Psoas muscle (tissue), 8 donors: ENCODE measurements around the gene RICTOR. TPM values are rescaled to one million over a fixed set of nuclear protein-coding genes. Genes with fewer than 3 reads are reported as not detected.

Experiments used
- ATAC-seq, 4 donors: fragments of 200-7000 bp; cut with Tn5 transposase; one replicate each; pipeline ENCODE4 v1.9.1; 2020; ENCODE audit warnings: moderate library complexity in 3 of 4, mild to moderate bottlenecking in 2 of 4
- DNase-seq, 2 donors: peaks; one replicate each; pipeline ENCODE4 v3.0.0-alpha.2; 2020
- H3K27ac ChIP-seq: fragments of 200-600 bp; one replicate; pipeline ENCODE4 v1.8.0; 2022
- H3K27me3 ChIP-seq, 3 donors: fragments of 200-600 bp in 1 of 3; one replicate each; pipeline versions ENCODE4 v1.6.1 to v1.8.0; 2013 to 2022; ENCODE audit warnings: low read length in 2 of 3, mild to moderate bottlenecking in 2 of 3, moderate library complexity in 1 of 3; ENCODE audit not compliant: insufficient read depth in 3 of 3
- H3K36me3 ChIP-seq, 2 donors: fragments of 200-600 bp in 1 of 2; one replicate each; pipeline versions ENCODE4 v1.6.1 to v1.8.0; 2013 to 2022; ENCODE audit warnings: low read depth in 1 of 2, mild to moderate bottlenecking in 1 of 2, moderate library complexity in 1 of 2; ENCODE audit not compliant: insufficient read depth in 1 of 2
- H3K4me1 ChIP-seq: fragments of 200-600 bp; one replicate; pipeline ENCODE4 v1.8.0; 2022
- H3K4me3 ChIP-seq: fragments of 200-600 bp; one replicate; pipeline ENCODE4 v1.8.0; 2022; ENCODE audit warnings: mild to moderate bottlenecking
- H3K9me3 ChIP-seq: fragments of 200-600 bp; one replicate; pipeline ENCODE4 v1.8.0; 2022
- CTCF ChIP-seq: fragments of 200-600 bp; IDR thresholded peaks from one replicate; pipeline ENCODE4 v1.8.0; 2022; ENCODE audit warnings: antibody characterized with exemption
- WGBS, 3 donors: extraction: QIAGEN DNeasy Blood & Tissue Kit; methylation state at CpG; one replicate each; pipeline versions ENCODE4 v1.1.6 to v1.1.7; 2013; 5-methylcytosine and 5-hydroxymethylcytosine counted together
- intact Hi-C, 2 donors: fragments of 100-400 bp; cut with DNase I; formaldehyde crosslinking; loops; one replicate each; pipeline versions ENCODE4 v1.11.0 to v1.14.2; 2022
- polyA plus RNA-seq, 3 donors: library from polyadenylated mRNA; stranded (reverse); fragments of 200-250 nt; gene quantifications; one replicate each; pipeline ENCODE4 v1.2.3, GENCODE V29; 2013
- total RNA-seq, 4 donors: library from RNA; stranded (reverse); fragmentation: NEBNext Ultra II Directional in 2 of 4; extraction: Animal tissue kit (Norgen Biotek cat#: 25700) in 2 of 4; gene quantifications; one replicate each; pipeline versions ENCODE4 v1.2.1 to v1.2.4, GENCODE V29; 2021 to 2023
- donor health status: healthy with polysubstance abuse.
- donor health status: DM: no; HTN: no; CAD: no; lungs with moderate emphysema.
- donor health status: Bipolar disorder and iron deficiency.
- donor health status: healthy.
- donor health status: DM: yes; HTN: yes; CAD: no.
- donor health status: DM: no; HTN: no; CAD: no.
- donor health status: DM: no; HTN: no; CAD: no.
- donor health status: DM: yes; HTN: yes; CAD: no.

The RICTOR gene
- total and polyA plus RNA-seq, 7 donors = 2.7 to 46.7 (median 34.0) TPM

GRCh38 chr5:39092581-39093351 lies 18.6 kb upstream of the RICTOR start:
- 31 to 43% (median 34%) methylated on average over 4 of the region's 4 CpGs for WGBS, 3 donors
- DNase-seq (no peak), ATAC-seq (no peak)
- Histone ChIP-seq H3K4me3 (no peak overlapping the region), H3K4me1 (no peaks in the 10 kb centered on the region), H3K9me3 (peaks cover 3% of the 10 kb centered on the region), H3K27ac (no peak overlapping the region), H3K27me3 (no peaks in the 10 kb centered on the region), H3K36me3 (no peaks in the 10 kb centered on the region)
- no peak for TF ChIP-seq CTCF
- intact Hi-C loops = no loop called here

- ATAC-seq (no peak), DNase-seq (no peak)
- Histone ChIP-seq H3K4me1 (no peaks in the 10 kb centered on the region), H3K36me3 (no peaks in the 10 kb centered on the region), H3K27me3 (no peaks in the 10 kb centered on the region), H3K9me3 (peaks cover 3% of the 10 kb centered on the region), H3K27ac (no peak overlapping the region), H3K4me3 (no peak overlapping the region)
- 67 to 77% (median 71%) methylated on average over 7 of the region's 7 CpGs for WGBS, 3 donors
- intact Hi-C loops = no loop called here
- TF ChIP-seq CTCF = no peak
Observed at GRCh38 chr5:39091940-39092580, 17.9 kb upstream of the RICTOR start.

GRCh38 chr5:39083968-39084367 lies 9.8 kb upstream of the RICTOR start:
- Histone ChIP-seq H3K4me3 (no peak overlapping the region), H3K9me3 (no peaks in the 10 kb centered on the region), H3K27me3 (no peaks in the 10 kb centered on the region), H3K36me3 (no peaks in the 10 kb centered on the region), H3K27ac (no peak overlapping the region), H3K4me1 (peaks cover 5% of the 10 kb centered on the region)
- ATAC-seq (no peak), DNase-seq (no peak)
- no peak for TF ChIP-seq CTCF
- WGBS, 3 donors = 84 to 91% (median 85%) methylated on average over 1 of the region's 1 CpG
- intact Hi-C loops = loop anchor here in 1 of 2 donors (5.0 kb wide), 1 partner anchor 87 kb away; no protein-coding TSS in a partner anchor

- H3K27me3 ChIP-seq = no peaks in the 10 kb centered on the region
- H3K4me3 ChIP-seq = no peak overlapping the region
- H3K36me3 ChIP-seq = no peaks in the 10 kb centered on the region
- H3K4me1 ChIP-seq = peaks cover 5% of the 10 kb centered on the region
- no peak for TF ChIP-seq CTCF
- H3K9me3 ChIP-seq = no peaks in the 10 kb centered on the region
- DNase-seq (no peak), ATAC-seq (no peak)
- H3K27ac ChIP-seq = no peak overlapping the region
- intact Hi-C loops = loop anchor here in 1 of 2 donors (5.0 kb wide), 1 partner anchor 86 kb away; no protein-coding TSS in a partner anchor
- WGBS, 3 donors = 89 to 92% (median 91%) methylated on average over 3 of the region's 3 CpGs
Observed at GRCh38 chr5:39082995-39083394, 8.8 kb upstream of the RICTOR start.
